Naive thymus-derived CD8-positive, alpha-beta T cell (primary cell): ENCODE measurements around the gene RNF121. TPM values are rescaled to one million over a fixed set of nuclear protein-coding genes. Genes with fewer than 3 reads are reported as not detected.

Source experiments
- polyA plus RNA-seq, 3 donors: library from polyadenylated mRNA; unstranded; fragments of 300-500 nt; fragmentation: Illumina TruSeq; gene quantifications; one replicate each; pipeline ENCODE4 v1.2.3, GENCODE V29; 2021
- total RNA-seq, 8 experiments: library from RNA in 2 of 8; stranded (reverse) in 2 of 8; gene quantifications; one replicate each; pipeline ENCODE4 v1.2.3 and lab custom pipeline; 2021 to 2026

The RNF121 gene
- total and polyA plus RNA-seq, 5 experiments from 2014 or later, result 5.7 to 32.0 (median 9.4) TPM

Other genes with a start within 250 kb of the RNF121 start
- gene DEFB108B, start 95.8 kb upstream of the RNF121 start, total RNA-seq, result not detected
- not detected for gene DEFB108B, start 95.8 kb upstream of the RNF121 start, polyA plus RNA-seq
- gene DEFB131B, start 50.6 kb upstream of the RNF121 start, total RNA-seq, result not detected
- not detected for gene DEFB131B, start 50.6 kb upstream of the RNF121 start, polyA plus RNA-seq
- 10 to 100 TPM; 24.3 to 26.5 TPM for gene XNDC1N, start 452 bp upstream of the RNF121 start, total RNA-seq
- 1 to 10 TPM; 2.6 to 7.4 (median 6.2) TPM for gene XNDC1N, start 452 bp upstream of the RNF121 start, polyA plus RNA-seq
- 10 to 100 TPM; 15.1 to 19.6 TPM for gene IL18BP, start 69.9 kb downstream of the RNF121 start, total RNA-seq
- gene IL18BP, start 69.9 kb downstream of the RNF121 start, polyA plus RNA-seq, result 10 to 100 TPM in 1 of 3 donors, 1 to 10 TPM in 2; 7.4 to 15.8 (median 8.6) TPM
- 100 to 1,000 TPM; 436 to 442 TPM for gene NUMA1, start 151.5 kb downstream of the RNF121 start, total RNA-seq
- 100 to 1,000 TPM in 1 of 3 donors, 10 to 100 TPM in 2; 12.0 to 119 (median 30.6) TPM for gene NUMA1, start 151.5 kb downstream of the RNF121 start, polyA plus RNA-seq
- 1 to 10 TPM; 5.0 to 6.6 TPM for gene LRRC51, start 151.8 kb downstream of the RNF121 start, total RNA-seq
- 1 to 10 TPM; 1.5 to 3.1 (median 2.5) TPM for gene LRRC51, start 151.8 kb downstream of the RNF121 start, polyA plus RNA-seq
- 10 to 100 TPM; 66.8 to 68.6 TPM for gene LAMTOR1, start 174.3 kb downstream of the RNF121 start, total RNA-seq
- 10 to 100 TPM; 78.0 to 87.7 (median 78.6) TPM for gene LAMTOR1, start 174.3 kb downstream of the RNF121 start, polyA plus RNA-seq
- gene TOMT, start 176.9 kb downstream of the RNF121 start, total RNA-seq, result not detected
- gene TOMT, start 176.9 kb downstream of the RNF121 start, polyA plus RNA-seq, result not detected
- gene ANAPC15, start 183.6 kb downstream of the RNF121 start, total RNA-seq, result 10 to 100 TPM; 52.9 to 62.1 TPM
- 100 to 1,000 TPM in 1 of 3 donors, 10 to 100 TPM in 2; 81.7 to 102 (median 90.1) TPM for gene ANAPC15, start 183.6 kb downstream of the RNF121 start, polyA plus RNA-seq
- not detected for gene FOLR3, start 206.7 kb downstream of the RNF121 start, total RNA-seq
- not detected for gene FOLR3, start 206.7 kb downstream of the RNF121 start, polyA plus RNA-seq